Endothelial cell of hepatic sinusoid (primary cell): Measurements from ENCODE around the gene NR2F1.

Source experiments
- in situ Hi-C: cut with HindIII; loops from 2 replicates; pipeline ENCODE4 v1.10.0; 2017; ENCODE audit warnings: low sequenced_read_pairs

Gene NR2F1

GRCh38 chr5:93590493-93590892, 7.5 kb downstream of the NR2F1 start:
- in situ Hi-C loops, result no loop called here

GRCh38 chr5:93591323-93591945, 8.4 kb downstream of the NR2F1 start:
- in situ Hi-C loops, result no loop called here

GRCh38 chr5:93592883-93593282, 9.9 kb downstream of the NR2F1 start:
- in situ Hi-C loops, result no loop called here

- in situ Hi-C loops, result no loop called here
Measured at GRCh38 chr5:93593476-93594131, 10.6 kb downstream of the NR2F1 start.

- in situ Hi-C loops, result no loop called here
Measured at GRCh38 chr5:93594591-93595419, 11.8 kb downstream of the NR2F1 start.

- in situ Hi-C loops, result no loop called here
Measured at GRCh38 chr5:93595420-93596147, 12.6 kb downstream of the NR2F1 start.

- in situ Hi-C loops, result no loop called here
Measured at GRCh38 chr5:93596310-93596675, 13.3 kb downstream of the NR2F1 start.

- in situ Hi-C loops, result no loop called here
Measured at GRCh38 chr5:93596676-93597490, 13.9 kb downstream of the NR2F1 start.

- in situ Hi-C loops, result no loop called here
Measured at GRCh38 chr5:93598091-93599000, 15.3 kb downstream of the NR2F1 start.

- in situ Hi-C loops, result no loop called here
Measured at GRCh38 chr5:93599001-93599379, 16.0 kb downstream of the NR2F1 start.

- in situ Hi-C loops, result loop anchor here (5.0 to 25.0 kb wide), 3 partner anchors 78 to 687 kb away; no protein-coding TSS in a partner anchor
Measured at GRCh38 chr5:93599399-93600120, 16.5 kb downstream of the NR2F1 start.

- in situ Hi-C loops, result loop anchor here (5.0 to 25.0 kb wide), 3 partner anchors 77 to 688 kb away; no protein-coding TSS in a partner anchor
Measured at GRCh38 chr5:93600409-93601070, 17.5 kb downstream of the NR2F1 start.

GRCh38 chr5:93601071-93601801, 18.2 kb downstream of the NR2F1 start:
- in situ Hi-C loops, result loop anchor here (5.0 to 25.0 kb wide), 3 partner anchors 76 to 689 kb away; no protein-coding TSS in a partner anchor

- in situ Hi-C loops, result loop anchor here (5.0 to 25.0 kb wide), 3 partner anchors 76 to 689 kb away; no protein-coding TSS in a partner anchor
Measured at GRCh38 chr5:93601802-93602155, 18.8 kb downstream of the NR2F1 start.

- in situ Hi-C loops, result loop anchor here (5.0 to 25.0 kb wide), 3 partner anchors 75 to 690 kb away; no protein-coding TSS in a partner anchor
Measured at GRCh38 chr5:93602241-93603077, 19.4 kb downstream of the NR2F1 start.

GRCh38 chr5:93603078-93603792, 20.2 kb downstream of the NR2F1 start:
- in situ Hi-C loops, result loop anchor here (5.0 to 25.0 kb wide), 3 partner anchors 74 to 691 kb away; no protein-coding TSS in a partner anchor
